Right kidney (tissue), 1 donor: ENCODE measurements around the gene DMRTA1.
"Not testable (repeated sequence)": the region's sequence is repeated elsewhere in the genome, so short reads cannot be mapped to it uniquely, and the experiment has no call there.

Experiments used
- DNase-seq: peaks from one replicate; pipeline ENCODE4 v3.0.0-alpha.2; 2016

DMRTA1 gene

DNA sequence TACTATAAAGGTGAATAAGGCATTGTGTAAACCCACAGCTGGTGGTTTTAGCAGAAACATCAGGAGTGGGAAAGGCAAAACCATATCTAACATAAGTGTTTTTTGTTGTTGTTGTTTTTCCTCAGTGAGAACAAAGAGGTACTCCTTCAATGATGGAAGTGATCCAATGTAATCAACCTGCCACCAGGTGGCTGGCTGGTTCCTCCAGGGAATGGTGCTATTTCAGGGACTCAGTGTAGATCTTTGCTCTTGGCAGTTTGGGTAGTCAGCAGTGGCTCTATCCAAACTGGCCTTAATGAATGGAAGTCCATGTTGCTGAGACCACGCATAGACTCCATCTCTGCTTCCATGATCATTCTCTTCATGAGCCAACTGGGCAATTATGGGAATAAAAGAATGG, 10.8 kb downstream of the DMRTA1 start:
- DNase-seq = no peak

DNA sequence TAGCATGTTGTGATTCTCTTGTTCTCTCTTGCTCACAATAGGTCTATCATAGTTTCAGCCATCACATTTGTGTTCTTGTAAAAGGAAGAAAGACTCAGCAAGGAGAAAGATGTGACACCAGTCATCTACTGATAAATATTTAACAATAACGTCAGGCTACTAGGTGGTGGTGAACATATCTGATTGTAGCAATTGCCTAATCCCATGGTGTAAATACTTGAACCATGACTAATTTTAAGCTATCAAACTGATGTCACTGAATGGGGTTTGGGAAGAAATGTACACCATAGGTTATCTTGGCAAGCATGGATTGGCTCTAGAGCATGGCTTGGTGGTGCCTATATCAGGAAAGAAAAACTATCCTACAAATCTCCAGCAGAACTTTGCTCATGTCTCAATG, 16.6 kb downstream of the DMRTA1 start:
- DNase-seq = no peak

DNA sequence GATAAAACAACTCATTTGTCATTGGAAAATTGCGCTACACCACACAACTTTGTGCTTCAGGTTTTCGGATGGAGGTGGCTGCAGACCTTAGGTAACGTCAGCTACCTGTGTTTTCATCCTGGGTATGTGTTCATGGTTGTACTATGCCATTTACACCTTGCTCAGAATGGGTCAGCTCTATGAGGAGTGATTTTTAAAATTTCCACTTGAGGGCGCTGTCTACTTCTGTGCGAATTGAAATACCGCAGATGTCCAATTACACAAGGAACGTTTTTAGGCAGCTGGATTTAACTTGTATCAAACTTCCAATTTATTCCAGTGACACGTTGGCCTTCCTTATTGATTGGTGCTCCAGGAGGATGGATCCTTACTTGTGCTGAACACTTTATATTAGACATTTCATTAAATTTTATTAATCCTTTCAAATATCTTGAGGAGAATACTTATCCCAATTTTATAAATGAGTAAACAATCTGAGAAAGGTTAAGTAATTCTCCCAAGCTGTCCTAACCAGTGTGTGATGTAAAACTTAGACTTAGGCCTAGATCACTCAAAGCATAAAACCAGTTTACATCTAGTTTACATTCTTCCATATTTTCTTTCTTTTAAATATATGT, 23.4 kb downstream of the DMRTA1 start:
- DNase-seq = no peak

DNA sequence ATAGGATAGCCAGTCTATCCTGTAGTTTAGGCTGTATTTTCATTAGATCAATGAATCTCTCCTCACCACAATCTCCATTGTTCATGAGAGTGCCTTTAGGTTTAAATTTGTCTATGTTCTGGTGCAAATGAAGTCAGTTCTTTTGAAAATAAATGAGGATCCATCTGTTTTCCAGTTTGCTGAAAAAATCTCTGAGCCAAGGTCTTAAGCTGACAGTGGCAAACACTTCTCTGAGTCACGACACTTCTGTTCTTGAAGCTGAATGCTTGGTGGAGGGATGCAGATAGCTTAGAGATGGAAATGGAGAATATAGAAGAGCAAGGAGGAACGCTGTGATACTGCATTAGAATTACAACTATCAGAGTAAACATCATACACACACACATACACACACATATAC, 34.9 kb downstream of the DMRTA1 start:
- DNase-seq = no peak

DNA sequence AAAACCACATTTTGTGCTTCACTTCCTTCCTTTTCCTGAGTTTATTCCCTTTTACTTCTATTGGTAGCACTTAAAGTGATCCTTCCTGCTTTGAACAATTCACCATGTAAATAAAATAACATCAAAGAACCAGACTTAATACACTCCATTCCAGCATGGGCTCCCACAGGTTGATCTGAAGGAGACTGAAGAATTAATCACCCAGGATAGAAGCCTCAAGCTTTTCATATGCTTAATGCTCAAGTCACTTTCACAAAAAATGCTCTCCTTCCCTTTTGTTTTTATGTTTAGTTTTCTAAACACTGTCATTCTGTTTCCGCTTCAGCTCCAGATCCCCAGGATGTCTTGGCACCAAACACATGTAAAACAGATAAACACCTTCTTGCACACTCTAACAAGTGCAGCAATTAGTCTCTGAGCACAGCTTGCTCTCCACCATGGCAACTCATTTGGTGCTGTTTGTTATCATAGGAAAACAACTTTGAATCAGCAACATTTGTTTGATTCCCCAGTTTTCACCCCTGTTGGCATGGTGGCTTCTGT, 37.0 kb downstream of the DMRTA1 start:
- no peak for DNase-seq

DNA sequence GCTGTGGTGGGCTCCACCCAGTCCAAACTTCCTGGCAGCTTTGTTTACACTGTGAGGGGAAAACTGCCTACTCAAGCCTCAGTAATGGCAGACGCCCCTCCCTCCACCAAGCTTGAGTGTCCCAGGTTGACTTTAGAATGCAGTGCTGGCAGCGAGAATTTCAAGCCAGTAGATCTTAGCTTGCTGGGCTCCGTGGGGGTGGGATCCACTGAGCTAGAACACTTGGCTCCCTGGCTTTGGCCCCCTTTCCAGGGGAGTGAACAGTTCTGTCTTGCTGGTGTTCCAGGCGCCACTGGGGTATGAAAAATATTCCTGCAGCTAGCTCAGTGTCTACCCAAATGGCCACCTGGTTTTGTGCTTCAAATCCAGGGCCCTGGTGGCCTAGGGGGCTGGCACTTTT, 49.6 kb downstream of the DMRTA1 start:
- not testable (repeated sequence) for DNase-seq
